GM23248 (cell line): ENCODE measurements around the gene APOD. TPM values are rescaled to one million over a fixed set of nuclear protein-coding genes. Genes with fewer than 3 reads are reported as not detected.

Experiments
- DNase-seq: peaks from one replicate; pipeline ENCODE4 v3.0.0-alpha.2; 2015
- H2AFZ ChIP-seq: fragments of 200-600 bp; sonication (generic); 2 replicates; pipeline ENCODE4 v1.6.1; 2016; ENCODE audit warnings: antibody characterized with exemption
- H3F3A ChIP-seq: fragments of 200-600 bp; sonication (generic); 2 replicates; pipeline ENCODE4 v1.6.1; 2016; ENCODE audit warnings: mild to moderate bottlenecking, antibody characterized with exemption, mixed run types; ENCODE audit not compliant: insufficient read depth
- H3K27ac ChIP-seq: fragments of 200-600 bp; sonication (generic); 2 replicates; pipeline ENCODE4 v1.5.1; 2016; ENCODE audit warnings: mild to moderate bottlenecking
- H3K27me3 ChIP-seq: fragments of 200-600 bp; sonication (generic); replicated peaks from 2 replicates; pipeline ENCODE4 v1.6.1; 2016; ENCODE audit warnings: mild to moderate bottlenecking; ENCODE audit not compliant: insufficient read depth
- H3K36me3 ChIP-seq: fragments of 200-600 bp; sonication (generic); 2 replicates; pipeline ENCODE4 v1.6.1; 2016; ENCODE audit warnings: low read depth, mild to moderate bottlenecking
- H3K4me1 ChIP-seq: fragments of 200-600 bp; sonication (generic); 2 replicates; pipeline ENCODE4 v1.6.1; 2016; ENCODE audit warnings: mild to moderate bottlenecking; ENCODE audit not compliant: insufficient read depth
- H3K4me2 ChIP-seq: fragments of 200-600 bp; sonication (generic); one replicate; pipeline ENCODE4 v1.6.1; 2016; ENCODE audit warnings: mild to moderate bottlenecking; ENCODE audit not compliant: unreplicated experiment
- H3K4me3 ChIP-seq: fragments of 200-600 bp; sonication (generic); 2 replicates; pipeline ENCODE4 v1.5.1; 2016; ENCODE audit warnings: mild to moderate bottlenecking
- H3K79me2 ChIP-seq: fragments of 200-600 bp; sonication (generic); 2 replicates; pipeline ENCODE4 v1.6.1; 2016; ENCODE audit warnings: mild to moderate bottlenecking; ENCODE audit not compliant: insufficient read depth
- H3K9ac ChIP-seq: fragments of 200-600 bp; sonication (generic); 2 replicates; pipeline ENCODE4 v1.6.1; 2016; ENCODE audit warnings: mild to moderate bottlenecking
- H3K9me2 ChIP-seq: fragments of 200-600 bp; sonication (generic); 2 replicates; pipeline ENCODE4 v1.6.1; 2016; ENCODE audit warnings: mixed run types, mild to moderate bottlenecking, moderate library complexity; ENCODE audit not compliant: insufficient read depth
- H3K9me3 ChIP-seq: fragments of 200-600 bp; sonication (generic); one replicate; pipeline ENCODE4 v1.6.1; 2017; ENCODE audit warnings: low read depth
- H4K20me1 ChIP-seq: fragments of 200-600 bp; sonication (generic); 2 replicates; pipeline ENCODE4 v1.6.0; 2016; ENCODE audit not compliant: insufficient read depth
- EZH2 ChIP-seq: fragments of 200-600 bp; sonication (generic); IDR thresholded peaks from 2 replicates; pipeline ENCODE4 v1.6.1; 2018; ENCODE audit warnings: antibody characterized with exemption, mild to moderate bottlenecking; ENCODE audit not compliant: insufficient read depth, poor library complexity, severe bottlenecking
- EZH2phosphoT487 ChIP-seq: fragments of 200-600 bp; sonication (generic); IDR thresholded peaks from 2 replicates; pipeline ENCODE4 v1.6.1; 2018; ENCODE audit warnings: antibody characterized with exemption, moderate library complexity, mild to moderate bottlenecking, low read depth; ENCODE audit not compliant: insufficient read depth
- WGBS, 2 experiments: methylation state at CpG; one replicate each; pipeline ENCODE4 v1.1.6; 2015 to 2017; ENCODE audit warnings: low lambda C conversion rate in 2 of 2, low coverage in 1 of 2; ENCODE audit errors: missing lambda C conversion rate in 2 of 2; 5-methylcytosine and 5-hydroxymethylcytosine counted together
- in situ Hi-C: fragments of 300-500 bp; cut with MboI; formaldehyde crosslinking; loops from 2 replicates; pipeline ENCODE4 v1.15.0; 2020
- polyA plus RNA-seq: library from polyadenylated mRNA; unstranded; fragments of >200 nt; fragmentation: Nextera tagmentation; extraction: Ambion mirVana; gene quantifications from 2 replicates; pipeline ENCODE4 v1.2.1, GENCODE V29; 2016
- small RNA-seq: library from RNA; depleted of rRNA; stranded (forward); fragments of <200 nt; gene quantifications from one replicate; pipeline ENCODE3, GENCODE V24; 2014; ENCODE audit warnings: low read depth, low replicate concordance
- total RNA-seq: library from RNA; depleted of rRNA; stranded (reverse); fragments of >200 nt; shearing (Covaris generic); gene quantifications from 2 replicates; pipeline ENCODE4 v1.2.3, GENCODE V29; 2014; rRNA removed

The APOD gene
- total and polyA plus RNA-seq, 2 experiments from 2014 or later = 0.97 to 3.7 TPM

GRCh38 chr3:195526492-195526891 is 57.2 kb downstream of the APOD start:
- no peak overlapping the region for H3K9ac ChIP-seq
- peaks cover 13% of the 10 kb centered on the region for H3F3A ChIP-seq
- H3K4me2 ChIP-seq = no peak overlapping the region
- H3K27me3 ChIP-seq = no peaks in the 10 kb centered on the region
- WGBS, 2 experiments = 98 to 99% methylated on average over 4 of the region's 4 CpGs
- no peak for DNase-seq
- H4K20me1 ChIP-seq = no peaks in the 10 kb centered on the region
- in situ Hi-C loops = no loop called here
- H3K27ac ChIP-seq = no peak overlapping the region
- no peaks in the 10 kb centered on the region for H3K9me2 ChIP-seq
- no peak overlapping the region for H2AFZ ChIP-seq
- H3K9me3 ChIP-seq = no peaks in the 10 kb centered on the region
- H3K4me3 ChIP-seq = no peak overlapping the region
- no peaks in the 10 kb centered on the region for H3K4me1 ChIP-seq
- no peak for TF ChIP-seq EZH2
- H3K36me3 ChIP-seq = peaks cover 9% of the 10 kb centered on the region; the same call in 1 of the 2 replicates
- peaks cover 48% of the 10 kb centered on the region for H3K79me2 ChIP-seq

- Histone ChIP-seq H3K4me2 (no peak overlapping the region), H3K4me3 (no peak overlapping the region), H3K36me3 (peaks cover 9% of the 10 kb centered on the region; the same call in 1 of the 2 replicates), H3F3A (peaks cover 13% of the 10 kb centered on the region), H3K9me3 (no peaks in the 10 kb centered on the region), H3K27me3 (no peaks in the 10 kb centered on the region), H2AFZ (no peak overlapping the region), H3K9me2 (no peaks in the 10 kb centered on the region), H4K20me1 (no peaks in the 10 kb centered on the region), H3K27ac (no peak overlapping the region), H3K9ac (no peak overlapping the region), H3K79me2 (peaks cover 27% of the 10 kb centered on the region), H3K4me1 (no peaks in the 10 kb centered on the region)
- no peak for DNase-seq
- in situ Hi-C loops = loop anchor here (5.0 to 25.0 kb wide), 2 partner anchors 252 to 412 kb away; partner anchors contain the start of gene XXYLT1
- 87 to 92% methylated on average over 14 of the region's 14 CpGs for WGBS, 2 experiments
- TF ChIP-seq EZH2phosphoT487 (no peak), EZH2 (no peak)
Observed at GRCh38 chr3:195524171-195524896, 59.4 kb downstream of the APOD start.

- Histone ChIP-seq H4K20me1 (no peaks in the 10 kb centered on the region), H3K9me2 (no peaks in the 10 kb centered on the region), H3K36me3 (peaks cover 9% of the 10 kb centered on the region; the same call in 1 of the 2 replicates), H3K27ac (no peak overlapping the region), H3K27me3 (no peaks in the 10 kb centered on the region), H3K4me2 (no peak overlapping the region), H3F3A (peaks cover 13% of the 10 kb centered on the region), H3K4me1 (no peaks in the 10 kb centered on the region), H2AFZ (no peak overlapping the region), H3K79me2 (peaks cover 21% of the 10 kb centered on the region; the same call in 1 of the 2 replicates), H3K4me3 (no peak overlapping the region), H3K9ac (no peak overlapping the region), H3K9me3 (no peaks in the 10 kb centered on the region)
- TF ChIP-seq EZH2phosphoT487 = no peak
- no peak for TF ChIP-seq EZH2
- peak; percentile 67 for DNase-seq
- WGBS, 2 experiments = 56 to 58% methylated on average over 6 of the region's 6 CpGs
- in situ Hi-C loops = loop anchor here (5.0 to 25.0 kb wide), 2 partner anchors 250 to 410 kb away; partner anchors contain the start of gene XXYLT1
Observed at GRCh38 chr3:195522254-195523023, 61.3 kb downstream of the APOD start.

Small RNA genes lying within 50 kb of the gene (small RNA-seq; reads per million reads assigned to genes)
- gene RN7SL73P (not detected), gene RNU6ATAC24P (not detected)

Other genes with a start within 250 kb of the APOD start
- gene ACAP2, start 140.9 kb downstream of the APOD start, total RNA-seq = 47.8 and 50.5 TPM in 2 replicates
- gene ACAP2, start 140.9 kb downstream of the APOD start, polyA plus RNA-seq = 49.9 and 57.8 TPM in 2 replicates
- 50.9 and 52.4 TPM in 2 replicates for gene PPP1R2, start 40.6 kb downstream of the APOD start, total RNA-seq
- gene PPP1R2, start 40.6 kb downstream of the APOD start, polyA plus RNA-seq = 55.8 and 68.2 TPM in 2 replicates
- gene MUC20, start 137.0 kb upstream of the APOD start, total RNA-seq = not detected in 2 replicates
- gene MUC20, start 137.0 kb upstream of the APOD start, polyA plus RNA-seq = not detected in 2 replicates
- not detected in 2 replicates for gene MUC4, start 228.0 kb upstream of the APOD start, total RNA-seq
- not detected in 2 replicates for gene MUC4, start 228.0 kb upstream of the APOD start, polyA plus RNA-seq